ENCODE measurements around the gene MOB3C. TPM values are rescaled to one million over a fixed set of nuclear protein-coding genes. Genes with fewer than 3 reads are reported as not detected.

Gene MOB3C
- total RNA-seq, 1 donor from 2014 or later, result 7.5 TPM

DNA sequence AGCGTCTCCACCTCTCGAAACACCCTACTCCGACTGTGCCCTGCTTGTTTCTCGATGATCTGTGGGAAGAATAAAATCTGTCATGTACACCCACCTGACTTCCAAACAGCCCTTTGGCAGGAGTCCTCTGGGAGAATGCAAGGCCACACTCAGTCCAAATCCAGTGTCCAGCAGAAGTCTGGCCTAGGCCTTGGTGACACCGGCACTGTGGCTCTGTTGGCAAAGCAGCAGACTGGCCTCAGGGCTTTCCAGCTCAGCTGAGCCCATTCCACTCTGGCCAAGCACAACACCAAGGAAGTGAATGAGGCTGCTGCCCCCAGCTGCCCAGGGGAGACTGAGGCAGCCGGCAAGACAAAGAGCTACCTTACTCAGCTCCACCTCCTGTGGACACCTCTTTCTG is 40.0 kb downstream of the MOB3C start:
- no peak for DNase-seq (ENCODE audit: low read depth, low spot score)

GRCh38 chr1:46575778-46576177 is 40.8 kb downstream of the MOB3C start:
- no peak for DNase-seq (ENCODE audit: low read depth, low spot score)

DNA sequence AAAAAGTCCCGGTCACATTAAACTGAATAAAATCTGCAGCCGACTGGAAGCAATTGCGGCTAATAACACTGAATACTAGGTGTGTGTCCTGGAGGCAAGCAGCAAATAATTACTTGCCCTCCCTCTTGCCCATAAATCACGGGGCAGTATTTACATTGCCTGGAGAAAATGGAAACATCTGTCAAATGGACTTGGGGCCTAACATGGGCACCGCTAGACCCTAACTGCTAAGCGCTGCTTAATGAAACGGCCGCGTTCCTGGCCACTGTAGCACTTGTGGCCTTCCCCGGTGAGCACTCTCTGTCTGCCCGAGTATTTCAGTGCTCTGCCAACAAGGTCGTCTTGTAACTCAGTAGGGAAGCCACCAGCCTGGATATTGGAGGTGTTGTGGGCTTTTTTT is 41.3 kb downstream of the MOB3C start:
- no peak for DNase-seq (ENCODE audit: low read depth, low spot score)

DNA sequence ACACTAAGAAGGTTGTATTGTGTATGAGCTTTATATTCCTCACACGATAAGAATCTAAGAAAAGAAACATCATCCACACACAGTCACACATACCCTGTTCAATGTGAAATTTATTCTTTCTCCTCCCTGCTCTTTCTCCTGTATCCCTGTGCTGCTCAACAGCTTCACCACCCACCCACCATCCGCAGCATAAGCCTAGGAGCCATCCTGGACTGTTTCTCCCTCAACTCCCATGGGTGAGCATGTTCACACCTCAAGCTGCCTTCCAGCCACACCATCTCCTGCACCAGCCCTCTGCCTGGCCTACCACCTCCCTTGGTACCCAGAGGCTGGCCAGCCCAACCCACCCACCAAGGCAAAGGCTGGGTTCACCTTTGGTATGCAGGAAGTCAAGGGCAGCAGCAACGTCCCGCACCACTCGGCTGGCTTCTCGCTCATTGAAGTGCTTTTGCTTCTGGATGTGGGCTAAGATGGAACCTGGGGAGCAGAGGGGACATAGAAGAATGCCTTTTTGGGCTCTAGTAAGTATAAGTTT is 44.9 kb downstream of the MOB3C start:
- no peak for DNase-seq (ENCODE audit: low read depth, low spot score)

GRCh38 chr1:46569884-46570725 is 46.5 kb downstream of the MOB3C start:
- no peak for DNase-seq (ENCODE audit: low read depth, low spot score)

GRCh38 chr1:46569116-46569515 is 47.5 kb downstream of the MOB3C start:
- no peak for DNase-seq (ENCODE audit: low read depth, low spot score)

DNA sequence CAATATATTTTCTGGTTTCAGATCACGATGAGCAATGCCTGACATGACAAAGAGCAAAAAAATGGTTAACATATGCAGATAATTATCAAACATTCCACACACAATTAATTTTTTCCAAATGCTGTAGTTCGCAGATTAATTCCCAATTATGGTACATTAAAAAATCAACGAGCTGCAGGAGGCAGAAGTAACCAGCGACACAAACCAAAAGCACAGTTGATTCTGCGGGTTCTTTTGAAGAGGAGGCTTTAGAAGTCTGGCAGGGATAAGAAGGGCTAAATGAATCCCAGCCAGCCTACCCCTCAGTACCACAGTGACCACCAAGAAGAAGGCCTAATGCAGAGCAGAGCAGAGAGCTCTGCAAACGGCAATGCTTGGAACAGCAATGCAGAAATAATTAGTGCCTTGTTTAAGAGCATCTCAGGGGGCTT is 48.1 kb downstream of the MOB3C start:
- no peak for DNase-seq (ENCODE audit: low read depth, low spot score)

- no peak for DNase-seq (ENCODE audit: low read depth, low spot score)
Measured at GRCh38 chr1:46563341-46563740, 53.3 kb downstream of the MOB3C start.

- DNase-seq (ENCODE audit: low read depth, low spot score), result no peak
Measured at GRCh38 chr1:46562498-46562897, 54.1 kb downstream of the MOB3C start.

DNA sequence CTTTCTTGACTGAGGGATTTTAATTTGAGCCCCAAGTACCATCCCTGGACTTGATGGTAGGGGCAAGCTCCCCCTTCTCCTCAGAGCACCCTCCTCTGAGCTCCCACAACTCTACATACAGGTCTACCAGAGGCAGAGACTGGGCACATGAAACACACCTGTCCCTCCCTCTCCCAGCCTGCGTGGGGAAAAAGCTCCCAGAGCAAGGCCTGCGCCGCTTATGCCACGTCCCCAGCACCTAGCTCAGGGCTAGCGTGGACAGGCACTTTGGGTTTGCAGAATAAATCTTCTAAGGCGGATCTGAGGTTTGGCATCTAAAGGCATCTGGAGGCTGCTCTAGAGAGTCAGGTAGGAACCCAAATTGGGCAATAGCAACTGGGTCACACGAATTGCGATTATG is 57.6 kb downstream of the MOB3C start:
- DNase-seq (ENCODE audit: low read depth, low spot score), result no peak

- DNase-seq (ENCODE audit: low read depth, low spot score), result no peak
Measured at GRCh38 chr1:46558141-46558963, 58.3 kb downstream of the MOB3C start.

Other genes starting within 250 kb of the MOB3C start
- 0.39 and 0.46 TPM in 2 replicates for gene FAAH, start 222.5 kb downstream of the MOB3C start, total RNA-seq
- gene DMBX1, start 127.0 kb downstream of the MOB3C start, total RNA-seq, result not detected in 2 replicates
- not detected in 2 replicates for gene KNCN, start 65.2 kb downstream of the MOB3C start, total RNA-seq
- 19.7 and 22.1 TPM in 2 replicates for gene MKNK1, start 12.5 kb downstream of the MOB3C start, total RNA-seq
- 31.1 and 39.7 TPM in 2 replicates for gene ATPAF1, start 51.6 kb upstream of the MOB3C start, total RNA-seq
- not detected in 2 replicates for gene TEX38, start 55.0 kb upstream of the MOB3C start, total RNA-seq
- gene EFCAB14, start 102.3 kb upstream of the MOB3C start, total RNA-seq, result 43.6 and 44.2 TPM in 2 replicates
- gene CYP4B1, start 182.2 kb upstream of the MOB3C start, total RNA-seq, result not detected in 2 replicates